Stimulated activated CD4-positive, alpha-beta T cell treated with anti-CD3 and anti-CD28 coated beads, Interleukin-2, amount 100 ng/mL, for 4 hours (primary cell): ENCODE data around the gene NT5C1A.

Experiments
- DNase-seq: peaks from one replicate; pipeline ENCODE4 v3.0.0-alpha.2; 2020; ENCODE audit warnings: low read depth

Gene NT5C1A

GRCh38 chr1:39659110-39659509, 12.8 kb downstream of the NT5C1A start:
- DNase-seq = no peak

- peak; percentile 34 for DNase-seq
These were observed 13.9 kb downstream of the NT5C1A start for GRCh38 chr1:39657923-39658485.

- DNase-seq = no peak
These were observed 14.5 kb downstream of the NT5C1A start for GRCh38 chr1:39657402-39657801.

GRCh38 chr1:39656391-39656790, 15.5 kb downstream of the NT5C1A start:
- no peak for DNase-seq

GRCh38 chr1:39655578-39656268, 16.2 kb downstream of the NT5C1A start:
- no peak for DNase-seq

GRCh38 chr1:39654291-39654690, 17.6 kb downstream of the NT5C1A start:
- no peak for DNase-seq

GRCh38 chr1:39653546-39654031, 18.3 kb downstream of the NT5C1A start:
- DNase-seq = peak; percentile 58

GRCh38 chr1:39652554-39652953, 19.4 kb downstream of the NT5C1A start:
- DNase-seq = no peak

GRCh38 chr1:39652105-39652504, 19.8 kb downstream of the NT5C1A start:
- no peak for DNase-seq

GRCh38 chr1:39650431-39650830, 21.5 kb downstream of the NT5C1A start:
- DNase-seq = no peak

GRCh38 chr1:39649636-39650185, 22.2 kb downstream of the NT5C1A start:
- no peak for DNase-seq

GRCh38 chr1:39648496-39648895, 23.4 kb downstream of the NT5C1A start:
- no peak for DNase-seq

GRCh38 chr1:39647247-39647646, 24.7 kb downstream of the NT5C1A start:
- no peak for DNase-seq

- no peak for DNase-seq
These were observed 25.4 kb downstream of the NT5C1A start for GRCh38 chr1:39646232-39647081.

- no peak for DNase-seq
These were observed 26.4 kb downstream of the NT5C1A start for GRCh38 chr1:39645411-39646043.

GRCh38 chr1:39643705-39644104, 28.2 kb downstream of the NT5C1A start:
- no peak for DNase-seq

GRCh38 chr1:39642796-39643195, 29.1 kb downstream of the NT5C1A start:
- no peak for DNase-seq

GRCh38 chr1:39640861-39641260, 31.0 kb downstream of the NT5C1A start:
- no peak for DNase-seq

GRCh38 chr1:39639305-39640130, 32.4 kb downstream of the NT5C1A start, which contains the start of gene HEYL:
TSS of gene HEYL (minus strand) at chr1:39639643. CDS start at chr1:39639625, 18 bp downstream.
- peak; percentile 76 for DNase-seq

- no peak for DNase-seq
These were observed 33.0 kb downstream of the NT5C1A start for GRCh38 chr1:39638965-39639304.

- no peak for DNase-seq
These were observed 34.5 kb downstream of the NT5C1A start for GRCh38 chr1:39637361-39637760.
